Lower lobe of right lung (tissue), 2 donors: Measurements from ENCODE around the gene RITA1. TPM values are rescaled to one million over a fixed set of nuclear protein-coding genes. Genes with fewer than 3 reads are reported as not detected.

ENCODE experiments used
- ATAC-seq, 2 donors: fragments of 200-7000 bp; cut with Tn5 transposase; one replicate each; pipeline ENCODE4 v1.9.1; 2020 to 2022; ENCODE audit warnings: mild to moderate bottlenecking in 2 of 2, moderate library complexity in 2 of 2
- DNase-seq: peaks from one replicate; pipeline ENCODE4 v3.0.0-alpha.2; 2020
- H3K27ac ChIP-seq: fragments of 200-600 bp; one replicate; pipeline ENCODE4 v1.8.0; 2022
- H3K27me3 ChIP-seq: fragments of 200-600 bp; one replicate; pipeline ENCODE4 v1.8.0; 2022; ENCODE audit warnings: low read depth
- H3K36me3 ChIP-seq: fragments of 200-600 bp; one replicate; pipeline ENCODE4 v1.8.0; 2022; ENCODE audit warnings: mild to moderate bottlenecking
- H3K4me1 ChIP-seq: fragments of 200-600 bp; one replicate; pipeline ENCODE4 v1.8.0; 2022
- H3K4me3 ChIP-seq: fragments of 200-600 bp; one replicate; pipeline ENCODE4 v1.8.0; 2022; ENCODE audit warnings: mild to moderate bottlenecking
- H3K9me3 ChIP-seq: fragments of 200-600 bp; one replicate; pipeline ENCODE4 v1.8.0; 2022
- CTCF ChIP-seq: fragments of 200-600 bp; IDR thresholded peaks from one replicate; pipeline ENCODE4 v1.8.0; 2022; ENCODE audit warnings: antibody characterized with exemption, mild to moderate bottlenecking
- intact Hi-C: fragments of 100-400 bp; cut with DNase I; formaldehyde crosslinking; loops from one replicate; pipeline ENCODE4 v1.11.0; 2022
- total RNA-seq: library from RNA; stranded (reverse); fragmentation: NEBNext Ultra II Directional; extraction: Animal tissue kit (Norgen Biotek cat#: 25700); gene quantifications from one replicate; pipeline ENCODE4 v1.2.1, GENCODE V29; 2021
- donor health status: DM: no; HTN: yes; CAD: no; lungs with severe emphysema.

The RITA1 gene
- total RNA-seq, 1 donor from 2014 or later = 14.2 TPM

GRCh38 chr12:113184098-113184899 lies 1.2 kb upstream of the RITA1 start:
- TF ChIP-seq CTCF = no peak
- H3K27ac ChIP-seq = peak overlapping the region; percentile 98
- ATAC-seq = peak; percentile 59 to 65

GRCh38 chr12:113184900-113185179 lies 681 bp upstream of the RITA1 start:
- Histone ChIP-seq H3K27ac (peak overlapping the region; percentile 98), H3K9me3 (no peaks in the 10 kb centered on the region), H3K36me3 (peaks cover 18% of the 10 kb centered on the region), H3K4me1 (peaks cover 28% of the 10 kb centered on the region), H3K27me3 (no peaks in the 10 kb centered on the region), H3K4me3 (peak overlapping the region; percentile 99)
- ATAC-seq (peak; percentile 92 to 96), DNase-seq (peak; percentile 92)
- intact Hi-C loops = no loop called here
- TF ChIP-seq CTCF = no peak

More at GRCh38 chr12:113184098-113184899, 1.2 kb upstream of the RITA1 start:
- Histone ChIP-seq H3K9me3 (no peaks in the 10 kb centered on the region), H3K36me3 (peaks cover 24% of the 10 kb centered on the region), H3K4me3 (peak overlapping the region; percentile 99), H3K27me3 (no peaks in the 10 kb centered on the region), H3K4me1 (peaks cover 28% of the 10 kb centered on the region)
- DNase-seq = peak; percentile 84
- intact Hi-C loops = no loop called here

GRCh38 chr12:113186033-113186365 lies 478 bp downstream of the RITA1 start:
- DNase-seq (no peak), ATAC-seq (no peak)
- Histone ChIP-seq H3K9me3 (no peaks in the 10 kb centered on the region), H3K36me3 (peaks cover 11% of the 10 kb centered on the region), H3K27ac (peak overlapping the region; percentile 98), H3K4me1 (peaks cover 28% of the 10 kb centered on the region), H3K27me3 (no peaks in the 10 kb centered on the region), H3K4me3 (peak overlapping the region; percentile 99)
- intact Hi-C loops = no loop called here
- no peak for TF ChIP-seq CTCF

GRCh38 chr12:113186666-113187325 lies 1.3 kb downstream of the RITA1 start:
- intact Hi-C loops = no loop called here
- ATAC-seq (no peak), DNase-seq (no peak)
- H3K4me1 ChIP-seq = peaks cover 28% of the 10 kb centered on the region
- TF ChIP-seq CTCF = no peak
- H3K9me3 ChIP-seq = no peaks in the 10 kb centered on the region
- peak overlapping the region; percentile 99 for H3K4me3 ChIP-seq
- no peaks in the 10 kb centered on the region for H3K27me3 ChIP-seq
- H3K27ac ChIP-seq = no peak overlapping the region
- peaks cover 19% of the 10 kb centered on the region for H3K36me3 ChIP-seq

- intact Hi-C loops = no loop called here
- no peak overlapping the region for H3K4me3 ChIP-seq
- H3K27ac ChIP-seq = no peak overlapping the region
- H3K27me3 ChIP-seq = no peaks in the 10 kb centered on the region
- no peak for DNase-seq
- ATAC-seq = peak; percentile 1
- no peak for TF ChIP-seq CTCF
- peaks cover 21% of the 10 kb centered on the region for H3K36me3 ChIP-seq
- no peaks in the 10 kb centered on the region for H3K9me3 ChIP-seq
- peaks cover 17% of the 10 kb centered on the region for H3K4me1 ChIP-seq
These were observed 3.8 kb downstream of the RITA1 start for GRCh38 chr12:113189361-113189760.
